ENCODE data around the gene EFCAB6. TPM values are rescaled to one million over a fixed set of nuclear protein-coding genes. Genes with fewer than 3 reads are reported as not detected.

The EFCAB6 gene
- total and polyA plus RNA-seq, 7 experiments from 2014 or later = 0.08 to 1.4 (median 0.39) TPM; not detected in 1

DNA sequence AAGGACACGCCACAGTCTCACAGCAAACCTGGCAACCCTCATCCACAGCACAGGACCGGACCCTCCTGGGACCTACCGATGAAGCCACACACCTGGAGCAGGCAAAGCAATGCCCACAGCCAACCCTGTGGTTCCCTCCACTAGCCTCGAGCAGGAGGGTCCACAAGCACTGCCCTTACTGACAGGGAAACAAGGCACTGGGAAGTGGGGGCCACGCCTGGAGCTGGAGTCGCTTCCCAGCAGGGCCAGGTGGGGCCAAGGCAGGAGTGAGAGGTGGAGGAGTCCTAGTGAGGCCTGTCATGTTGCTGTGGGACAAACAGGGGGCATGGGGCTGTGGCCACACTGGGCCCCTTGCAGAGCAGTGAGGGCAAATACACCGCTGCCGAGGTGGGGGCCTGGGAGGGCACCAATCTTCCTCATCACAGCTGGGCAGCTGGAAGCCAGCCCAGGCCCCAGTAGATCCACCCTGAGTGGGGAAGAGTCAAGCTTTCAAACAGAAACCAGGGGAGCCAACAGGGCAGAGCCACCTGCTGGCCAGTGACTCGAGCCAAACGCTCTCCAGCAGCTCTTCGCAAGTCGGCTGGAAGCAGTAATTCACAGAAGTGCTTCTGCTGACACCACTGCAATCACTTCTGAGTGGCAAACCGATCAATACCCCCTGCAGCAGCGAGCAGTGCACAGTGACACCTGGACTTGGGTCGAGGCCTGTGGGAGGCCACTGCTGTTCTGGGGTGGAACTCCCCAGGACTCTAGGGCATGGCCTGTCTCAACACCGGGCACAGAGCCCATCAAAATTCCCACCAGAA is 36.5 kb upstream of the EFCAB6 start:
- Histone ChIP-seq H3K9me3 (ENCODE audit: control insufficient read depth in 2 of 3, low read length in 3 of 3) (no peaks in the 10 kb centered on the region), H3K27me3 (ENCODE audit: control insufficient read depth in 2 of 2, insufficient read depth in 2 of 2, low read length in 2 of 2) (no peaks in the 10 kb centered on the region), H3K36me3 (ENCODE audit: control insufficient read depth in 2 of 3, insufficient read depth in 3 of 3, low read length in 3 of 3) (no peaks in the 10 kb centered on the region), H3K4me1 (ENCODE audit: control insufficient read depth in 2 of 2, insufficient read depth in 2 of 2, low read length in 2 of 2) (no peaks in the 10 kb centered on the region), H3K4me3 (ENCODE audit: low read length) (no peak overlapping the region), H3K27ac (ENCODE audit: low read depth, low read length) (no peak overlapping the region)
- DNase-seq (no peak), ATAC-seq (no peak)
- Mint-ChIP-seq H3K4me3 (no peak overlapping the region), H3K27ac (no peak overlapping the region), H3K27me3 (peaks cover 2 to 34% (median 12%) of the 10 kb centered on the region in 5 donors), H3K36me3 (no peaks in the 10 kb centered on the region), H3K9me3 (peaks cover 0 to 2% (median 0%) of the 10 kb centered on the region in 11 donors), H3K4me1 (peaks cover 0 to 3% (median 0%) of the 10 kb centered on the region in 7 donors)
- ChIA-PET POLR2A (no interaction called here), CTCF (no interaction called here)
- intact Hi-C loops (cut with micrococcal nuclease) = no loop called here

GRCh38 chr22:43847376-43848289 is 35.5 kb upstream of the EFCAB6 start:
- ChIA-PET CTCF (no interaction called here), POLR2A (no interaction called here)

DNA sequence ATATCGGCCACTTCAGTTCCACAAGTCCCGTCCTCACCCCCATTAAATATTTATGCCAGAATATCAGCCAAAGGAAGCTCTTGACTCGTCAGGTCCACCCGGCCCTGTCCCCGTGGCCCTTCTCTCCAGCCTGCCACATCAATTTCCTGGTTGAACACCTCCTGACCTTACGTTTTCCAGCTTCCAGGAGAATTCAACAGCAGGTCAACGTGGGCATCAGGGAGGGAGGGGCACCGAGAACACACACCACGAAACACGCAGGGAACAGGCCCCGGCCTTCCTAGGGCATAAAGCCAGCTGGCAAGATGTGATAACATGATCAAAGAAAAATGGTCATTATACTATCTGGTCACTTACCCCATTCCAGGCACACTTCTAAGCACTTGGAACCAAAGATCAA is 34.9 kb upstream of the EFCAB6 start:
- H3K27ac Mint-ChIP-seq = no peak overlapping the region
- CTCF ChIA-PET = no interaction called here
- no peaks in the 10 kb centered on the region for H3K9me3 ChIP-seq (ENCODE audit: control insufficient read depth in 2 of 3, low read length in 3 of 3)
- no peak for DNase-seq
- no peak overlapping the region for H3K4me3 ChIP-seq (ENCODE audit: low read length)
- no peak overlapping the region for H3K4me3 Mint-ChIP-seq
- H3K9me3 Mint-ChIP-seq = no peaks in the 10 kb centered on the region
- ATAC-seq = no peak
- H3K36me3 Mint-ChIP-seq = no peaks in the 10 kb centered on the region
- no peaks in the 10 kb centered on the region for H3K4me1 ChIP-seq (ENCODE audit: control insufficient read depth in 2 of 2, insufficient read depth in 2 of 2, low read length in 2 of 2)
- POLR2A ChIA-PET = no interaction called here
- peaks cover 0 to 24% (median 6%) of the 10 kb centered on the region in 5 donors for H3K27me3 Mint-ChIP-seq
- no peaks in the 10 kb centered on the region for H3K36me3 ChIP-seq (ENCODE audit: control insufficient read depth in 2 of 3, insufficient read depth in 3 of 3, low read length in 3 of 3)
- H3K27me3 ChIP-seq (ENCODE audit: control insufficient read depth in 2 of 2, insufficient read depth in 2 of 2, low read length in 2 of 2) = no peaks in the 10 kb centered on the region
- intact Hi-C loops (cut with micrococcal nuclease) = no loop called here
- H3K27ac ChIP-seq (ENCODE audit: low read depth, low read length) = no peak overlapping the region
- H3K4me1 Mint-ChIP-seq = no peaks in the 10 kb centered on the region

More at GRCh38 chr22:43847376-43848289, 35.5 kb upstream of the EFCAB6 start:
- no peaks in the 10 kb centered on the region for H3K9me3 ChIP-seq (ENCODE audit: control insufficient read depth in 2 of 3, low read length in 3 of 3)
- H3K27me3 ChIP-seq (ENCODE audit: control insufficient read depth in 2 of 2, insufficient read depth in 2 of 2, low read length in 2 of 2) = no peaks in the 10 kb centered on the region
- Mint-ChIP-seq H3K27me3 (peaks cover 0 to 27% (median 6%) of the 10 kb centered on the region in 5 donors), H3K9me3 (no peaks in the 10 kb centered on the region), H3K36me3 (no peaks in the 10 kb centered on the region), H3K4me1 (no peaks in the 10 kb centered on the region), H3K27ac (no peak overlapping the region), H3K4me3 (no peak overlapping the region)
- intact Hi-C loops (cut with micrococcal nuclease) = no loop called here
- no peaks in the 10 kb centered on the region for H3K4me1 ChIP-seq (ENCODE audit: control insufficient read depth in 2 of 2, insufficient read depth in 2 of 2, low read length in 2 of 2)
- H3K4me3 ChIP-seq (ENCODE audit: low read length) = no peak overlapping the region
- no peak for ATAC-seq
- no peaks in the 10 kb centered on the region for H3K36me3 ChIP-seq (ENCODE audit: control insufficient read depth in 2 of 3, insufficient read depth in 3 of 3, low read length in 3 of 3)
- DNase-seq = no peak
- H3K27ac ChIP-seq (ENCODE audit: low read depth, low read length) = no peak overlapping the region

GRCh38 chr22:43845981-43846380 is 33.9 kb upstream of the EFCAB6 start:
- Mint-ChIP-seq H3K9me3 (no peaks in the 10 kb centered on the region), H3K27me3 (peaks cover 0 to 15% (median 6%) of the 10 kb centered on the region in 5 donors), H3K4me3 (no peak overlapping the region), H3K36me3 (no peaks in the 10 kb centered on the region), H3K4me1 (no peaks in the 10 kb centered on the region), H3K27ac (no peak overlapping the region)
- Histone ChIP-seq H3K27me3 (ENCODE audit: control insufficient read depth in 2 of 2, insufficient read depth in 2 of 2, low read length in 2 of 2) (no peaks in the 10 kb centered on the region), H3K36me3 (ENCODE audit: control insufficient read depth in 2 of 3, insufficient read depth in 3 of 3, low read length in 3 of 3) (no peaks in the 10 kb centered on the region), H3K4me3 (ENCODE audit: low read length) (no peak overlapping the region), H3K27ac (ENCODE audit: low read depth, low read length) (no peak overlapping the region), H3K9me3 (ENCODE audit: control insufficient read depth in 2 of 3, low read length in 3 of 3) (no peaks in the 10 kb centered on the region), H3K4me1 (ENCODE audit: control insufficient read depth in 2 of 2, insufficient read depth in 2 of 2, low read length in 2 of 2) (no peaks in the 10 kb centered on the region)
- intact Hi-C loops (cut with micrococcal nuclease) = no loop called here
- ATAC-seq (no peak), DNase-seq (no peak)
- ChIA-PET POLR2A (interaction anchor here (0.6 kb wide), 1 partner anchor 348 kb away, joined by 4 read pairs; no protein-coding TSS in a partner anchor), CTCF (no interaction called here)

DNA sequence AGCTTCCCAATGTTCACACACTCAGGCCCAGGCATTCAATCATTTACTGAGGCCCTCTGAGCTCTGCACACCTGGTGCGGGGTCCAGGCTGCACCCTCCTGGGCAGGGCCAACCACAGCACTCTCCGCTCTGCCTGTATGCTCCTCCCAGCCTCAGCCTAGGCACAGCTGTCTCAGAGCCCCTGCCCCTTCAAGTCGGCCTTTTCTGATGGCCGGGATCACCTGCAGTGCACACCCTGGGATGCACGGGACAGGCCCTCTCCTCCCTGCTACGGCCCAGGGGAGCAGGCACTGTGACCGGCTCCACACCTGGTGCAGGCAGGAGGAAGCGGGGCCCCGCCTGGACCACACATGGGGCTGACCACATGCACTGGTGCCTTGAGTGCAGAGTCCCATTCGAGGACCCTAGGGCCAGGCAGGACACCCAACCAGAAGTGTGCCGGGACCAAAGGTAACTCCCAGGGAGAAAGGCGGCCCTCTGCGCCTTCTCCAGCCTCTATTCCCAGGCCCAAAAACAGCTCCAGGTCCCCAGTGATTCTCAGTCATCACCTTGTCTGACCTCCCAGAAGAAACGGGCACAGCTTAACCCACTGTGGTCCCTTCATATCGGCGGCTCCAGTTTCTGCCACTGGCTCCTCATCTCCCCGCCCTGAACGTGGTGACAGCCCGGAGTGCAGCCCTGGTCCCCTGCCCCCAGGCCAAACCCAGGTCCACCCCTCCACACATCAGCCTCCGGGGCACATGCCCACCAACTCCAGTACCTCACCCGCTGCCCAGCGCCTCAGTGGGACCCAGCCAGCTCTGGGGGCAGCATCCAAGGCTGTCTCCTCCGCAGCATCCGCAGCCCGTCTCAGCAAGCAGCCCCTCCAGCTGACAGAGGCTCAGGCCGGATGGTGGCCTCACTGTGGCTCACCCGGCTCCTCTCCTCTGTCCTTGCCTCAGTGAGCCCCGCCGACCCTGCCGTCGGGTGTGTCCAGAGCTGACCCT is 32.7 kb upstream of the EFCAB6 start:
- no peak overlapping the region for H3K27ac Mint-ChIP-seq
- Histone ChIP-seq H3K27me3 (ENCODE audit: control insufficient read depth in 2 of 2, insufficient read depth in 2 of 2, low read length in 2 of 2) (no peaks in the 10 kb centered on the region), H3K4me1 (ENCODE audit: control insufficient read depth in 2 of 2, insufficient read depth in 2 of 2, low read length in 2 of 2) (no peaks in the 10 kb centered on the region), H3K4me3 (ENCODE audit: low read length) (no peak overlapping the region), H3K36me3 (ENCODE audit: control insufficient read depth in 2 of 3, insufficient read depth in 3 of 3, low read length in 3 of 3) (no peaks in the 10 kb centered on the region), H3K27ac (ENCODE audit: low read depth, low read length) (no peak overlapping the region), H3K9me3 (ENCODE audit: control insufficient read depth in 2 of 3, low read length in 3 of 3) (no peaks in the 10 kb centered on the region)
- ATAC-seq = no peak
- no peak overlapping the region for H3K4me3 Mint-ChIP-seq
- intact Hi-C loops (cut with micrococcal nuclease) = no loop called here
- H3K27me3 Mint-ChIP-seq = peaks cover 0 to 7% (median 0%) of the 10 kb centered on the region in 5 donors
- peaks cover 0 to under 1% (median 0%) of the 10 kb centered on the region in 7 donors for H3K4me1 Mint-ChIP-seq
- POLR2A ChIA-PET = no interaction called here
- no peak for DNase-seq
- CTCF ChIA-PET = no interaction called here
- no peaks in the 10 kb centered on the region for H3K9me3 Mint-ChIP-seq
- no peaks in the 10 kb centered on the region for H3K36me3 Mint-ChIP-seq

DNA sequence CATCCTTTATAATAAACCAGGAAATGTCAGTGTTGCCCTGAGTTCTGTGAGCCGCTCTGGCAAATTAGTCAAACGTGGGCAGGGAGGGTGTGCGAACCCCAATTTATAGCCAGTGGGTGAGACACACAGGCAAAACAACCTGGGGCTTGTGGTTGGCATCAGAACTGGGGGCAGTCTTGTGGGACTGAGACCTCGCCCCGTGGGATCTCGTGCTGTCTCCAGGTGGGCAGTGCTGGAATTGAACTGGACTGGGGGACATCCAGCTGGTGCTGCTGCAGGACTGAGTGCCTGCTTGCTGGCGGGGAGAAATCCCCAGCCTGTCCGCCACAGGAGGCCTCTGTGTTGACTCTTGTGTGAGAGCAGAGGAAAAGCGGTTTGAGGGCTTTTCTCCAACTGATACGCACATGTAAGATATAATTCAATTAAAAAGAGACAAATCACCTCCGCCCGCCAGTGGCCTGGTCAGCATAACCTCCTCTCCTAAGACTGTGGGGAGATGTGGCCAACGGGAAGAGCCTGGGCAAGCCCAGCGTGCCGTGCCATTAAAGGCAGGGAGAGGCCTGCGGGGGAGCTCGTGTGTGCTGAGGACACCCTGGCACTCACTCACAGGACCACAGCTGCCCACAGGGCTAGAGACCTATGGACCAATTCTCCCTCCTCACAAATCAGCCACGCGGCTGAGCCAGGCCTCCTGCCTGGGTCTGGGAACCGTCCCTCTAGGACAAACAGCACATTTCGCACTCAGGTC is 31.9 kb upstream of the EFCAB6 start:
- no peaks in the 10 kb centered on the region for H3K9me3 Mint-ChIP-seq
- Histone ChIP-seq H3K4me1 (ENCODE audit: control insufficient read depth in 2 of 2, insufficient read depth in 2 of 2, low read length in 2 of 2) (no peaks in the 10 kb centered on the region), H3K27ac (ENCODE audit: low read depth, low read length) (no peak overlapping the region), H3K36me3 (ENCODE audit: control insufficient read depth in 2 of 3, insufficient read depth in 3 of 3, low read length in 3 of 3) (no peaks in the 10 kb centered on the region), H3K27me3 (ENCODE audit: control insufficient read depth in 2 of 2, insufficient read depth in 2 of 2, low read length in 2 of 2) (no peaks in the 10 kb centered on the region), H3K9me3 (ENCODE audit: control insufficient read depth in 2 of 3, low read length in 3 of 3) (no peaks in the 10 kb centered on the region), H3K4me3 (ENCODE audit: low read length) (no peak overlapping the region)
- ChIA-PET CTCF (no interaction called here), POLR2A (no interaction called here)
- no peak for DNase-seq
- H3K27ac Mint-ChIP-seq = no peak overlapping the region
- peaks cover 0 to 3% (median 0%) of the 10 kb centered on the region in 5 donors for H3K27me3 Mint-ChIP-seq
- intact Hi-C loops (cut with micrococcal nuclease) = no loop called here
- no peaks in the 10 kb centered on the region for H3K36me3 Mint-ChIP-seq
- peaks cover 0 to 1% (median 0%) of the 10 kb centered on the region in 7 donors for H3K4me1 Mint-ChIP-seq
- no peak for ATAC-seq
- H3K4me3 Mint-ChIP-seq = no peak overlapping the region

All from naive thymus-derived CD4-positive, alpha-beta T cell (primary cell).